RPMI8226 (cell line): ENCODE data around the gene TSPAN10.

Experiments used
- DNase-seq: peaks from one replicate; pipeline ENCODE4 v3.0.0-alpha.2; 2015

Gene TSPAN10

GRCh38 chr17:81690549-81690948, 53.6 kb downstream of the TSPAN10 start:
- no peak for DNase-seq

- no peak for DNase-seq
These were observed 54.2 kb downstream of the TSPAN10 start for GRCh38 chr17:81691196-81691595.

- no peak for DNase-seq
These were observed 54.6 kb downstream of the TSPAN10 start for GRCh38 chr17:81691608-81692007.

GRCh38 chr17:81693509-81694210, 56.7 kb downstream of the TSPAN10 start:
- DNase-seq: no peak

- no peak for DNase-seq
These were observed 57.8 kb downstream of the TSPAN10 start for GRCh38 chr17:81694810-81695209.

- DNase-seq: no peak
These were observed 58.2 kb downstream of the TSPAN10 start for GRCh38 chr17:81695211-81695610.

GRCh38 chr17:81695801-81696200, 58.8 kb downstream of the TSPAN10 start:
- no peak for DNase-seq

- no peak for DNase-seq
These were observed 59.4 kb downstream of the TSPAN10 start for GRCh38 chr17:81696218-81696941.

- DNase-seq: no peak
These were observed 60.5 kb downstream of the TSPAN10 start for GRCh38 chr17:81697261-81698044.
